GM19455 (cell line): ENCODE measurements around the gene LYZ.

Source experiments
- ATAC-seq: cut with Tn5 transposase; IDR thresholded peaks from one replicate; pipeline ENCODE4 v1.9.1; 2021; ENCODE audit not compliant: unreplicated experiment

Gene LYZ

GRCh38 chr12:69338120-69338859 is 9.9 kb upstream of the LYZ start:
- ATAC-seq = no peak

- no peak for ATAC-seq
Measured at GRCh38 chr12:69338936-69339335, 9.2 kb upstream of the LYZ start.

- ATAC-seq = no peak
Measured at GRCh38 chr12:69339999-69340398, 8.2 kb upstream of the LYZ start.

GRCh38 chr12:69341328-69341727 is 6.9 kb upstream of the LYZ start:
- ATAC-seq = no peak

- no peak for ATAC-seq
Measured at GRCh38 chr12:69342421-69342820, 5.8 kb upstream of the LYZ start.

GRCh38 chr12:69343357-69343756 is 4.8 kb upstream of the LYZ start:
- ATAC-seq = no peak

- no peak for ATAC-seq
Measured at GRCh38 chr12:69343885-69344612, 4.1 kb upstream of the LYZ start.

- no peak for ATAC-seq
Measured at GRCh38 chr12:69345077-69345476, 3.1 kb upstream of the LYZ start.

- no peak for ATAC-seq
Measured at GRCh38 chr12:69345742-69346141, 2.4 kb upstream of the LYZ start.

GRCh38 chr12:69350002-69350626 is 1.9 kb downstream of the LYZ start:
- ATAC-seq = no peak

- no peak for ATAC-seq
Measured at GRCh38 chr12:69350777-69351176, 2.6 kb downstream of the LYZ start.

- ATAC-seq = no peak
Measured at GRCh38 chr12:69351462-69352236, 3.5 kb downstream of the LYZ start.

- no peak for ATAC-seq
Measured at GRCh38 chr12:69352904-69353303, 4.7 kb downstream of the LYZ start.

- no peak for ATAC-seq
Measured at GRCh38 chr12:69354172-69354555, 6.0 kb downstream of the LYZ start.

GRCh38 chr12:69354556-69355187 is 6.5 kb downstream of the LYZ start:
- no peak for ATAC-seq

GRCh38 chr12:69355363-69356028 is 7.3 kb downstream of the LYZ start:
- ATAC-seq = no peak

- peak; percentile 87 for ATAC-seq
Measured at GRCh38 chr12:69359531-69360347, 11.6 kb downstream of the LYZ start, which contains the start of gene YEATS4. Gene YEATS4, plus strand, starts transcription at chr12:69359743. Its CDS starts 230 bp downstream, at chr12:69359973.

- no peak for ATAC-seq
Measured at GRCh38 chr12:69360348-69360672, 12.1 kb downstream of the LYZ start.

- ATAC-seq = no peak
Measured at GRCh38 chr12:69366796-69367195, 18.6 kb downstream of the LYZ start.

- no peak for ATAC-seq
Measured at GRCh38 chr12:69368171-69368570, 20.0 kb downstream of the LYZ start.
